Ovary (tissue), 9 donors: ENCODE data around the gene APLNR. TPM values are rescaled to one million over a fixed set of nuclear protein-coding genes. Genes with fewer than 3 reads are reported as not detected.
A peak's percentile ranks its signal among the peaks of the same experiment; 100 is the strongest.

Experiments
- DNase-seq, 5 donors: peaks; one replicate each; pipeline ENCODE4 v3.0.0-alpha.2; 2019 to 2020
- H3K27ac ChIP-seq, 2 donors: fragments of 200-600 bp; one replicate each; pipeline versions ENCODE4 v1.5.1 to v1.8.0; 2019 to 2022
- H3K27me3 ChIP-seq: fragments of 200-600 bp; one replicate; pipeline ENCODE4 v1.8.0; 2022
- H3K36me3 ChIP-seq: fragments of 200-600 bp; sonication (generic); one replicate; pipeline ENCODE4 v1.5.1; 2019
- H3K4me1 ChIP-seq: one replicate; pipeline ENCODE4 v1.8.1; 2013; ENCODE audit warnings: mild to moderate bottlenecking, moderate library complexity; ENCODE audit not compliant: insufficient read depth
- H3K4me3 ChIP-seq: fragments of 200-600 bp; sonication (generic); one replicate; pipeline ENCODE4 v1.5.1; 2017
- H3K9me3 ChIP-seq, 2 donors: fragments of 200-600 bp in 1 of 2; sonication (generic) in 1 of 2; one replicate each; pipeline versions ENCODE4 v1.5.1 to v1.8.1; 2013 to 2019; ENCODE audit warnings: mild to moderate bottlenecking in 1 of 2, moderate library complexity in 1 of 2
- EP300 ChIP-seq: sonication (generic); formaldehyde crosslinking; IDR thresholded peaks from one replicate; pipeline ENCODE4 v1.6.1; 2017; ENCODE audit warnings: antibody characterized with exemption
- POLR2A ChIP-seq: fragments of 450-650 bp; IDR thresholded peaks from one replicate; pipeline ENCODE4 v1.6.1; 2017; ENCODE audit warnings: antibody characterized with exemption, mild to moderate bottlenecking, moderate library complexity
- WGBS, 3 donors: extraction: QIAGEN DNeasy Blood & Tissue Kit in 1 of 3; methylation state at CpG; one replicate each; pipeline versions ENCODE4 v1.1.5 to v1.1.7; 2013 to 2017; 5-methylcytosine and 5-hydroxymethylcytosine counted together
- intact Hi-C, 4 donors: fragments of 100-400 bp; cut with DNase I; formaldehyde crosslinking; loops; one replicate each; pipeline versions ENCODE4 v1.11.0 to v1.15.1; 2022 to 2023
- polyA plus RNA-seq, 2 donors: library from polyadenylated mRNA; stranded (reverse); fragments of 200-250 nt in 1 of 2; fragments of 350-450 nt in 1 of 2; fragmentation: Illumina TruSeq in 1 of 2; extraction: RNeasy Lipid Tissue Mini Kit (QIAGEN cat#74804) in 1 of 2; gene quantifications; one replicate each; pipeline ENCODE4 v1.2.3, GENCODE V29; 2013 to 2014
- total RNA-seq, 7 donors: library from RNA; depleted of rRNA in 2 of 7; stranded (reverse); fragments of >200 nt in 2 of 7; fragmentation: NEBNext Ultra II Directional in 3 of 7; extraction: Animal tissue kit (Norgen Biotek cat#: 25700) in 3 of 7; gene quantifications; one replicate each; pipeline versions ENCODE4 v1.1.0 to v1.2.4, GENCODE V29; 2016 to 2023
- TF ChIP-seq, protein P1 (sequence below), 3 donors: fragments of 450-650 bp in 2 of 3; fragments of 200-600 bp in 1 of 3; IDR thresholded peaks; one replicate each; pipeline versions ENCODE4 v1.5.1 to v1.8.0; 2016 to 2022; ENCODE audit warnings: antibody characterized with exemption in 3 of 3, mild to moderate bottlenecking in 1 of 3
- donor health status: DM: no; HTN: no; CAD: no; lungs with moderate emphysema.
- donor health status: DM: no; HTN: no; CAD: no.
- donor health status: Bipolar disorder and iron deficiency.
- donor health status: DM: yes; HTN: yes; CAD: no.
- donor health status: DM: no; HTN: no; CAD: no.
- donor health status: DM: yes; HTN: yes; CAD: no.

The APLNR gene
- total and polyA plus RNA-seq, 9 donors = 0.24 to 36.1 (median 0.94) TPM; not detected in 2

DNA sequence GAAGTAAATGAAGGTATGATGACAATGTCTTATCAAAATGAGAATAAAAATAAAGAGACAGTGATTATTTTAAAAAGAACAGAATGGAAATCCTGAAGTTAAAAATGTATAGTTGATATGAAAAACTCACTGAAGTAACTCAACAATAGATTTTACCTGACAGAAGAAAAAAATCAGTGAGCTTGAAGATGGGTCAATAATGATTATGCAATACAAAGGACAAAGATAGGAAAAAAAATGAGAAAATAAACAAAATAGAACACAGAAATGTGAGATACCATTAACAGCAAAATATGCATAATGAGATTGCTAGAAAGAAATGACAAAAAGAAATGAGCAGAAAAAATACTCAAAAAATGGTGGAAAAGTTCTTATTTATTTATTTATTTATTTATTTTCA lies 19.1 kb upstream of the APLNR start:
- Histone ChIP-seq H3K9me3 (no peaks in the 10 kb centered on the region), H3K4me1 (peaks cover 1% of the 10 kb centered on the region), H3K27ac (no peak overlapping the region), H3K27me3 (no peaks in the 10 kb centered on the region), H3K36me3 (no peaks in the 10 kb centered on the region), H3K4me3 (no peak overlapping the region)
- TF ChIP-seq EP300 = no peak
- TF ChIP-seq POLR2A = no peak
- TF ChIP-seq, protein P1, sequence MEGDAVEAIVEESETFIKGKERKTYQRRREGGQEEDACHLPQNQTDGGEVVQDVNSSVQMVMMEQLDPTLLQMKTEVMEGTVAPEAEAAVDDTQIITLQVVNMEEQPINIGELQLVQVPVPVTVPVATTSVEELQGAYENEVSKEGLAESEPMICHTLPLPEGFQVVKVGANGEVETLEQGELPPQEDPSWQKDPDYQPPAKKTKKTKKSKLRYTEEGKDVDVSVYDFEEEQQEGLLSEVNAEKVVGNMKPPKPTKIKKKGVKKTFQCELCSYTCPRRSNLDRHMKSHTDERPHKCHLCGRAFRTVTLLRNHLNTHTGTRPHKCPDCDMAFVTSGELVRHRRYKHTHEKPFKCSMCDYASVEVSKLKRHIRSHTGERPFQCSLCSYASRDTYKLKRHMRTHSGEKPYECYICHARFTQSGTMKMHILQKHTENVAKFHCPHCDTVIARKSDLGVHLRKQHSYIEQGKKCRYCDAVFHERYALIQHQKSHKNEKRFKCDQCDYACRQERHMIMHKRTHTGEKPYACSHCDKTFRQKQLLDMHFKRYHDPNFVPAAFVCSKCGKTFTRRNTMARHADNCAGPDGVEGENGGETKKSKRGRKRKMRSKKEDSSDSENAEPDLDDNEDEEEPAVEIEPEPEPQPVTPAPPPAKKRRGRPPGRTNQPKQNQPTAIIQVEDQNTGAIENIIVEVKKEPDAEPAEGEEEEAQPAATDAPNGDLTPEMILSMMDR (IDR thresholded peaks at IDR 0.05) = no peak
- no peak for DNase-seq
- intact Hi-C loops = loop anchor here in 1 of 4 donors (10.0 kb wide), 1 partner anchor 411 kb away; no protein-coding TSS in a partner anchor

DNA sequence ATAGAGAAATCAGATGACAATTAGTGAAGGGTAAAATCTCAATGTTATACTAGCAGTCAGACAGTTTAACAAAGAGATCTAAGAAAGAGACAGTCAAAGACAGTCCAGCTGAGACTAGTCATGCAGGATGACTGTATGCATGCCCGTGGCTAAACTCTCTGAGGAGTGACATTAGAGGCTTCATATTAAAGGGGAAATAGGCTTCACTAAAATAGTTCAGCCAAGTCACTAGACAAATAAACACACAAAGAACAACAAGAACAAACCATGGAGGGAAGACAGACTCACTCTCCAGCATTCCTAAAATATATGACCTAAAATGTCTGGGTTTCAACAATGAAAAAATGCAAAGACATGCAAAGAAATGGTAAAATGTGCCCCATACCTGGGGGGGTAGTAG lies 18.6 kb upstream of the APLNR start:
- 31 to 45% (median 39%) methylated on average over 1 of the region's 1 CpG for WGBS, 3 donors
- Histone ChIP-seq H3K4me3 (no peak overlapping the region), H3K9me3 (no peaks in the 10 kb centered on the region), H3K36me3 (no peaks in the 10 kb centered on the region), H3K4me1 (peaks cover 1% of the 10 kb centered on the region), H3K27ac (no peak overlapping the region), H3K27me3 (no peaks in the 10 kb centered on the region)
- TF ChIP-seq EP300 (no peak), POLR2A (no peak)
- TF ChIP-seq, protein P1 (IDR thresholded peaks at IDR 0.05) = no peak
- DNase-seq = no peak
- intact Hi-C loops = loop anchor here in 1 of 4 donors (10.0 kb wide), 1 partner anchor 411 kb away; no protein-coding TSS in a partner anchor

DNA sequence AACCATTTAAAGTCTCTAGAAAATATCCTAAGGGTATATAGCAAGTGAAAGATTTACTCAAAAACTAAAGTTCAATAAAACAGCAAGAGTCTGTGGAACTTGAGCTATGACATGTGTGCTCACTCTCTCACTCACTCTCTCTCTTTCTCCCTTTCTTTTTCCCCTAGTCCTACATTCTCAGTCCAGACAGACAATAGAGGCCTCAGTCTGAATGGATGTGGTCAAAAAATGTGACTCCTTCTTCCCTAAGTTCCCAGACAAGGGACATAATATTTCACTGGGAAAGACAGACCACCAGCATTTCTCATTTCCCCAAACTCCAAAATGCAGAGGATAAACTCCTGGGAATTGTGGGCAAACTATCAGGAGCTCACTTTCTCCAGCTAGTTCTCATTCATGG lies 17.6 kb upstream of the APLNR start:
- H3K4me3 ChIP-seq = no peak overlapping the region
- no peaks in the 10 kb centered on the region for H3K9me3 ChIP-seq
- H3K27me3 ChIP-seq = no peaks in the 10 kb centered on the region
- no peak for DNase-seq
- H3K36me3 ChIP-seq = no peaks in the 10 kb centered on the region
- H3K27ac ChIP-seq = no peak overlapping the region
- peaks cover 1% of the 10 kb centered on the region for H3K4me1 ChIP-seq
- TF ChIP-seq EP300 (no peak), POLR2A (no peak)
- TF ChIP-seq, protein P1 (IDR thresholded peaks at IDR 0.05) = no peak
- intact Hi-C loops = loop anchor here in 1 of 4 donors (10.0 kb wide), 1 partner anchor 410 kb away; no protein-coding TSS in a partner anchor

DNA sequence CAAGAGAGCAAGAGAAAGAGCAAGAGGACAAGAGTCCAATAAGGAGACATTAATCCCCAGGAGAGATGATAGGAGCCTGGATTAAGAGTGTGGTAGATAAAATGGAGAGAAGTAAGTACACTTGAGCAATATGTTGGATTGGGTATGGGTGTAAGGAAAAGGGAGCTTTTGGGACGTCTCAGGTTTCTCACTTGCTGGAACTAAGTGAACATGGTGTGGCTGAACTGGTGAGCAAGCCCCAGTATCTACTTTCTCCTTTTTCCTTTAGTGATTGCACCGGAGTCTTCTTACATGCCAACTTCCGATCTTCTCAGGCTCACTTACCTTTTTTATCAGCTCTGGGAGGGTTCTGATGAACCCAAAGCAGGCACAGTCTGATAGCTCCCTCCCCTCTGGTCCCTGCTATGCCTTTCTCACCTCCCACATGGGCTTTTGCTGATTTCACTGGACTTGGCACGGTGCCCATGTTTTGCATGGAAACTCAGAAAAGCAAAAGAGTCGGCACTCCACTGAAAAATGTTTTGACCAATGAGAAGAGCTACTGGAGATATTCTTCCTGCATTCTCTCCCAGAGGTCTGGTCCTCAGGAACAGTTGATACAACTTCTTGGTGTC lies 14.5 kb upstream of the APLNR start:
- peak in 2 of 5 donors; percentile 33 to 34 for DNase-seq
- intact Hi-C loops = loop anchor here in 1 of 4 donors (10.0 kb wide), 1 partner anchor 407 kb away; no protein-coding TSS in a partner anchor
- H3K36me3 ChIP-seq = no peaks in the 10 kb centered on the region
- H3K27me3 ChIP-seq = no peaks in the 10 kb centered on the region
- WGBS, 3 donors = 9 to 23% (median 10%) methylated on average over 5 of the region's 5 CpGs
- peaks cover 1% of the 10 kb centered on the region for H3K4me1 ChIP-seq
- TF ChIP-seq EP300 (no peak), POLR2A (no peak)
- TF ChIP-seq, protein P1 (IDR thresholded peaks at IDR 0.05) = no peak
- H3K9me3 ChIP-seq = no peaks in the 10 kb centered on the region
- no peak overlapping the region for H3K4me3 ChIP-seq
- no peak overlapping the region for H3K27ac ChIP-seq
